DND-41 (cell line): ENCODE results near the gene SLC25A42.

Experiments used
- ATAC-seq: fragments of 200-7000 bp; cut with Tn5 transposase; 3 replicates; pipeline ENCODE4 v1.9.1; 2021; ENCODE audit warnings: low read depth; ENCODE audit not compliant: insufficient read depth
- DNase-seq: peaks from one replicate; pipeline ENCODE4 v3.0.0-alpha.2; 2020
- H2AFZ ChIP-seq: 2 replicates; pipeline ENCODE4 v1.6.0; 2012; ENCODE audit warnings: low read depth, low read length
- H3K27ac ChIP-seq: 2 replicates; pipeline ENCODE4 v1.5.1; 2012; ENCODE audit warnings: low read length, inconsistent platforms
- H3K27me3 ChIP-seq: fragments of 200-600 bp; sonication (generic); 2 replicates; pipeline ENCODE4 v1.6.0; 2012; ENCODE audit warnings: low read length, mild to moderate bottlenecking, inconsistent platforms; ENCODE audit not compliant: insufficient read depth, poor library complexity
- H3K36me3 ChIP-seq: 2 replicates; pipeline ENCODE4 v1.5.1; 2012; ENCODE audit warnings: low read length, inconsistent platforms; ENCODE audit not compliant: insufficient read depth
- H3K4me1 ChIP-seq: 2 replicates; pipeline ENCODE4 v1.5.1; 2012; ENCODE audit warnings: mild to moderate bottlenecking, low read length; ENCODE audit not compliant: insufficient read depth
- H3K4me2 ChIP-seq: 2 replicates; pipeline ENCODE4 v1.6.0; 2012; ENCODE audit warnings: mild to moderate bottlenecking, moderate library complexity, low read length, inconsistent platforms; ENCODE audit not compliant: insufficient read depth
- H3K4me3 ChIP-seq, 2 experiments: fragments of 200-600 bp in 1 of 2; shearing (Covaris generic) in 1 of 2; 2 replicates each; pipeline ENCODE4 v1.5.1; 2012 to 2016; ENCODE audit warnings: inconsistent platforms in 2 of 2, low read length in 2 of 2, mild to moderate bottlenecking in 2 of 2, low read depth in 1 of 2, moderate library complexity in 1 of 2
- H3K79me2 ChIP-seq: 2 replicates; pipeline ENCODE4 v1.6.0; 2012; ENCODE audit warnings: low read length, inconsistent platforms; ENCODE audit not compliant: insufficient read depth
- H3K9ac ChIP-seq: 2 replicates; pipeline ENCODE4 v1.6.0; 2012; ENCODE audit warnings: low read depth, mild to moderate bottlenecking, inconsistent platforms, low read length, moderate library complexity
- H3K9me3 ChIP-seq: 2 replicates; pipeline ENCODE4 v1.5.1; 2012; ENCODE audit warnings: low read length, moderate library complexity, mild to moderate bottlenecking, inconsistent platforms; ENCODE audit not compliant: insufficient read depth, severe bottlenecking
- H4K20me1 ChIP-seq: 2 replicates; pipeline ENCODE4 v1.6.0; 2012; ENCODE audit warnings: low read length; ENCODE audit not compliant: insufficient read depth
- EZH2 ChIP-seq: IDR thresholded peaks from 3 replicates; pipeline ENCODE4 v1.6.1; 2012; ENCODE audit warnings: borderline replicate concordance, low read depth, mild to moderate bottlenecking, moderate library complexity, low read length, inconsistent platforms; ENCODE audit not compliant: severe bottlenecking
- TF ChIP-seq, protein P1 (sequence below): IDR thresholded peaks from 2 replicates; pipeline ENCODE4 v1.5.1; 2012; ENCODE audit warnings: borderline replicate concordance, low read length, moderate library complexity, mild to moderate bottlenecking; ENCODE audit not compliant: poor library complexity, severe bottlenecking; ENCODE audit errors: extremely low read depth

SLC25A42 gene

DNA sequence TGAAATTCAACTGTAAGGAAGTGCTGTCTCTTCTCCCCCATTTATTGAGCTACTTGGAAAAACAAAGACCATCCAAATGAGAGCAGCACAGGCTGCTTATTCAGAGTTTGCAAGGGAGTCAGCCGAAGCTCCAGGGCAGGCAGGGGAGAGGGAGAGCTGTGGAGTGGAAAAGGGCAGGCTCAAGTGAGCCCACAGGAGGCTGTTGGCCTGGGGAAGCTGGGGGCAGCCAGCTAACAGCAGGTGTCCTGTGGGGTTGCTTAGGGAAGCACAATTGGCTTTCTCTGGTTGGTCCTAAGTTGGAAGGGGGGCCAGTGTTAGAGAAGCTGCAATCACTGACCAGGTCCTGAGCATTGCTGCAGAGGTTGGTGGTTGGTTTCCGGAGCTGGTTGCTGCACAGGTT lies 23.9 kb downstream of the SLC25A42 start:
- Histone ChIP-seq H3K4me1 (no peaks in the 10 kb centered on the region), H3K4me2 (no peak overlapping the region), H3K4me3 (no peak overlapping the region), H3K27ac (no peak overlapping the region), H3K9ac (no peak overlapping the region), H2AFZ (no peak overlapping the region), H4K20me1 (no peaks in the 10 kb centered on the region; the same call in 1 of the 2 replicates), H3K36me3 (peaks cover 9% of the 10 kb centered on the region), H3K9me3 (no peaks in the 10 kb centered on the region), H3K27me3 (no peaks in the 10 kb centered on the region), H3K79me2 (peaks cover 3% of the 10 kb centered on the region; the same call in 1 of the 2 replicates)
- DNase-seq (no peak), ATAC-seq (no peak)
- TF ChIP-seq EZH2 = no peak
- TF ChIP-seq, protein P1, sequence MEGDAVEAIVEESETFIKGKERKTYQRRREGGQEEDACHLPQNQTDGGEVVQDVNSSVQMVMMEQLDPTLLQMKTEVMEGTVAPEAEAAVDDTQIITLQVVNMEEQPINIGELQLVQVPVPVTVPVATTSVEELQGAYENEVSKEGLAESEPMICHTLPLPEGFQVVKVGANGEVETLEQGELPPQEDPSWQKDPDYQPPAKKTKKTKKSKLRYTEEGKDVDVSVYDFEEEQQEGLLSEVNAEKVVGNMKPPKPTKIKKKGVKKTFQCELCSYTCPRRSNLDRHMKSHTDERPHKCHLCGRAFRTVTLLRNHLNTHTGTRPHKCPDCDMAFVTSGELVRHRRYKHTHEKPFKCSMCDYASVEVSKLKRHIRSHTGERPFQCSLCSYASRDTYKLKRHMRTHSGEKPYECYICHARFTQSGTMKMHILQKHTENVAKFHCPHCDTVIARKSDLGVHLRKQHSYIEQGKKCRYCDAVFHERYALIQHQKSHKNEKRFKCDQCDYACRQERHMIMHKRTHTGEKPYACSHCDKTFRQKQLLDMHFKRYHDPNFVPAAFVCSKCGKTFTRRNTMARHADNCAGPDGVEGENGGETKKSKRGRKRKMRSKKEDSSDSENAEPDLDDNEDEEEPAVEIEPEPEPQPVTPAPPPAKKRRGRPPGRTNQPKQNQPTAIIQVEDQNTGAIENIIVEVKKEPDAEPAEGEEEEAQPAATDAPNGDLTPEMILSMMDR = no peak

DNA sequence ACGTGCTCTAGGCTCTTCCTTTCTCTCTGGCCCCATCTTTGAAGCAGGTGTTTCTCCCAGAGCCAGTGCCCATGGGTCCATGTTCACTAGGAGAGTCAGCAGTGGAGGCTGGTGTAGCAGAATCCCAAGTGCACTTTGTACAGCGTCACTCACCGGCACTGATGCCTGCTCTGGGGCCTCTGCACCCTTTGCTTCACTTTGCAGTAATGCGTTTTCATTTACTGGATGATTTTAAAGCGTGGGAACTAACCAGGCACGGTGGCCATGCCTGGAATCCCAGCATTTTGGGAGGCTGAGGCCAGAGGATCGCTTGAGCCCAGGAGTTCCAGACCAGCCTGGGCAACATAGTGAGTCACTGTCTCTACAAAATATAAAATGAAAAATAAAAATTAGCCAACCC lies 30.7 kb downstream of the SLC25A42 start:
- no peak overlapping the region for H2AFZ ChIP-seq
- no peaks in the 10 kb centered on the region; the same call in 1 of the 2 replicates for H4K20me1 ChIP-seq
- H3K4me2 ChIP-seq = no peak overlapping the region
- H3K4me3 ChIP-seq = no peak overlapping the region
- no peaks in the 10 kb centered on the region for H3K9me3 ChIP-seq
- H3K27me3 ChIP-seq = no peaks in the 10 kb centered on the region
- peaks cover 3% of the 10 kb centered on the region; the same call in 1 of the 2 replicates for H3K79me2 ChIP-seq
- DNase-seq (no peak), ATAC-seq (no peak)
- no peak for TF ChIP-seq EZH2
- TF ChIP-seq, protein P1 = no peak
- no peak overlapping the region for H3K27ac ChIP-seq
- H3K36me3 ChIP-seq = peaks cover 7% of the 10 kb centered on the region; the same call in 1 of the 2 replicates
- H3K9ac ChIP-seq = no peak overlapping the region
- H3K4me1 ChIP-seq = no peaks in the 10 kb centered on the region

DNA sequence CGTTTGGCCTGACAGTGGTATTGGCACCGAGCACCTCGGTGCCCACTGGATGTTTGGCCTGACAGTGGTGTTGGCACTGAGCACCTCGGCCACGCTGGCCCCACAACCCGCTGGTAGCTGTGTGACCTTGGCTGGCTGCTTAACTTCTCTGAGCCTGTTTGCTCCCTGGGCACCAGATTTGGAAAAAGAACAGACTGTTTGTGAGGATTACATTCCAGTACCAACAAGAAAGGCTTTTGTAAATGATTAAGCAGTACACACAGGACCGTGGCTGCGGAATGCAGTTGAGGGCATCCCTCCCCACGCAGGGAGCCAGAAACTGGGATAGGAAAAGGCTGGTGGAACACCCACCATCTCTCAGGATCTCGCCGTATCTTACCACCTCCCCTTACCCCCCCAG lies 31.9 kb downstream of the SLC25A42 start:
- no peak overlapping the region for H3K4me3 ChIP-seq
- no peaks in the 10 kb centered on the region for H3K9me3 ChIP-seq
- H3K9ac ChIP-seq = no peak overlapping the region
- H3K79me2 ChIP-seq = peaks cover 3% of the 10 kb centered on the region; the same call in 1 of the 2 replicates
- ATAC-seq = no peak
- TF ChIP-seq, protein P1 = no peak
- TF ChIP-seq EZH2 = no peak
- no peak for DNase-seq
- H3K27me3 ChIP-seq = no peaks in the 10 kb centered on the region
- H4K20me1 ChIP-seq = no peaks in the 10 kb centered on the region; the same call in 1 of the 2 replicates
- no peaks in the 10 kb centered on the region for H3K4me1 ChIP-seq
- no peak overlapping the region for H3K27ac ChIP-seq
- no peak overlapping the region for H3K4me2 ChIP-seq
- no peak overlapping the region for H2AFZ ChIP-seq
- peaks cover 7% of the 10 kb centered on the region; the same call in 1 of the 2 replicates for H3K36me3 ChIP-seq
